Effector CD4-positive, alpha-beta T cell (primary cell): ENCODE data around the gene GPR55.

Source experiments
- DNase-seq: peaks from one replicate; pipeline ENCODE4 v3.0.0-alpha.2; 2020

The GPR55 gene

DNA sequence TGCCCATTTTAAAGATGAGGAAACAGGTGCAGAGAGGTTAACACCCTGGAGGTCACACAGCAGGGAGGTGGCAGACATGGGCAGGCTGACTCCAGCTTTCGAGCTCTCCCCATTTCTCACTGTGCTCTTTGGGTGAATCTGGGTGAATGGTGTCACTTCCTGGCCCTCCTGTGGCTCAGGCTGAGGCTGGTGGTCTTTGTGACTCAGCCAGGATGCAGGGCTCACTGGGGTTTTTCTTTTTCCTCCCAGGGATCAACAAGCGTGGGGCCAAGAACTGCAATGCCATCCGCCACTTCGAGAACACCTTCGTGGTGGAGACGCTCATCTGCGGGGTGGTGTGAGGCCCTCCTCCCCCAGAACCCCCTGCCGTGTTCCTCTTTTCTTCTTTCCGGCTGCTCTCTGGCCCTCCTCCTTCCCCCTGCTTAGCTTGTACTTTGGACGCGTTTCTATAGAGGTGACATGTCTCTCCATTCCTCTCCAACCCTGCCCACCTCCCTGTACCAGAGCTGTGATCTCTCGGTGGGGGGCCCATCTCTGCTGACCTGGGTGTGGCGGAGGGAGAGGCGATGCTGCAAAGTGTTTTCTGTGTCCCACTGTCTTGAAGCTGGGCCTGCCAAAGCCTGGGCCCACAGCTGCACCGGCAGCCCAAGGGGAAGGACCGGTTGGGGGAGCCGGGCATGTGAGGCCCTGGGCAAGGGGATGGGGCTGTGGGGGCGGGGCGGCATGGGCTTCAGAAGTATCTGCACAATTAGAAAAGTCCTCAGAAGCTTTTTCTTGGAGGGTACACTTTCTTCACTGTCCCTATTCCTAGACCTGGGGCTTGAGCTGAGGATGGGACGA is 47.1 kb downstream of the GPR55 start:
- DNase-seq, result no peak

DNA sequence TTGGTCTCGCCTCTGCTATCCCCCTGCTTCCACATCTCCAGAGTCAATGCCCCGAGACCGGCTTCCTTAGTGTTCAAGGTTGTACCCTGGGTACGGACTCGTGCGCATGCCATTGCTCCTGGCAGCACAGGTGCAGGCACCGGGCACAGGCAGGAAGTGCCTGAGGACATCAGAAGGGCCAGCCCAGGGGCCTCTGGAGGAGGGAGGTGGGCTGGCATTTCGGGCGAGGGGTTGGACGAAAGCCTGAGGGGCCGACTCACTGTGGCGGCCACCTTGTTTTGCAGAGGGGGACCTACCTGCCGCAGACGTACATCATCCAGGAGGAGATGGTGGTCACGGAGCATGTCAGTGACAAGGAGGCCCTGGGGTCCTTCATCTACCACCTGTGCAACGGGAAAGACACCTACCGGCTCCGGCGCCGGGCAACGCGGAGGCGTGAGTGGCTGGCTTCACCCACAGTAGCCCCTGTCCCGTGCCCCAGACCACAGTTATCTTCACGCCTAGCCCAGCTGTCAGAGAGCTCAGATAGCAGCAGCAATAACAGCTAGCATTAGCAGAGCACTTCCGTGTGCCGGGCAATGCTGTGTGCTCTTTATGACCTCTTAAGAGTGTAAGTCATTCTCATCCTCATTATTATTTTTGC is 47.8 kb downstream of the GPR55 start:
- no peak for DNase-seq

DNA sequence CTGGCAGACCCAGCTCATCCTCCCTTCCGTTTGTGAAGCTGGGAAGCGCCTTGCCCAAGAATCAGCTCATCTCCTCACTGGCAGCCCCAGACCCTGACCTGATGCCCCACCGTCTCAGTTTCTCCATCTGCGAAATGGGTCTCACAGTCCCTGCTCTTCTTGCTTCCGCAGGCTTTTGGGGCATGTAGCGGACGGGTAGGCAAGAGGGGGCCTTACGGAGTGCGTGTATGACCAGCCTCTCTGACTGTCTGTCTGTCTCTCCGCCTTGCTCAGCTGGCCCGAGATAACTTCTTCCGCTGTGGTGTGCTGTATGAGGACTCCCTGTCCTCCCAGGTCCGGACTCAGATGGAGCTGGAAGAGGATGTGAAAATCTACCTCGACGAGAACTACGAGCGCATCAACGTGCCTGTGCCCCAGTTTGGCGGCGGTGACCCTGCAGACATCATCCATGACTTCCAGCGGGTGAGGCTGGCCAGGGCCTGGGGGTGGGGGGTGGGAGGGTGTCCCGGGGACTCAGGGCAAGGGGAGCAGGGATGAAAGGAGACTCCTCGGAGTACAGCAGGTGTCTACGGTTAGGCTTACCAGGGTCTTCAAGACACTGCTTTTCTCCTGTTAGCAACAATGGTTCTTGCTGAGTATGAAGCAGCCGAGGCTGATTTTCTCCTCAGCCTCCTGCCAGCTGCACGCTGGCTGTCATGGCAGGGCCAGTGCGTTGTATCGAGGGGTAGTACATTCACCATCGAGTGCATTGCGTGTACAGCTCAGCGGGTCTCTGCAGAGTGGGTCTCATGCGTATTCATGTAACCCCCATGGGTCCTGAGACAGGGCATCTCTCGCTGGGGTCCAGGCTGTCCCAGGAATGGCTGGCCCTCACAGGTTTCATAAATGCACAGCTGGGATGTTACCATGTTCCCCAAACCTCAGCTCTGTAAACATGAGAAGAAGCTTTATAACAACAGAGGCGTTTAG is 49.4 kb downstream of the GPR55 start:
- DNase-seq, result no peak

DNA sequence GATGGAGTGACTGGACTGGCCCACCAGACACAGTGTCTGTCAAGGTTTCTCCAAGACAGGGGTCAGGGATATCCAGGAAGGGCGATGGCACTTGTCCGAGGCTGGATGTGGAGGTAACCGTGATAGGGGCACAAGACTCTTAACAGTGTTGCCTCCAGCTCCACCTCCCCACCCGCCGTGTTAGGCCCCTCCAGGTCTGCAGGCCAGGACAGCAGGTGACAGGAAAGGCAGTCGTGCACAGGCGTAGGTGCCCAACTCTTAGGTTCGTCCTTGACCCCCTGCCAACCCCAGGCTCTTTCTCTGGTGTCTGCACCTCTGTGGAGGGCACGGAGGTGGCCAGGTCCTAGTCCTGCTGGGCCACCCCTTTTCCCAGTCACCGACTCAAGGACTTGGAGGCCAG is 50.2 kb downstream of the GPR55 start:
- DNase-seq, result no peak

DNA sequence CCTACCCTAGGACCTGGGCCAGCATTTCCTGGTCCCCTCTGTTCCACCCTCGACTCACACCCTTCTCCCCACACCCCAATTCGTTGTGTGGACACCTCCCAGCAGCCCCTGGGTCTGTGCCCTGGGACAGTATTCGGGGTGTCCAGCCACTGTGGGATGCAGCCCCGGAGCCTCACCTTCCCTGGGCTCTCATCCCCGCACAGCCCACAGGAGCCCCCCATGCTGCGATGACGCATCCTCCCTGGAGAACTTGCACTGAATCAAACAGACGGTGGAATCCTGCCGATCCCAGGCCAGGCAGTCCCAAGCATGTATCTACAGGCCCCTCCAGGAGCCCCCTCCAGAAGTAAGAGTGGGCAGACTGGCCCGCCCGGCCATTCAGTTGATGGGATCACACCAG is 50.6 kb downstream of the GPR55 start:
- no peak for DNase-seq

GRCh38 chr2:230873661-230874401 is 51.2 kb downstream of the GPR55 start:
- DNase-seq, result no peak

DNA sequence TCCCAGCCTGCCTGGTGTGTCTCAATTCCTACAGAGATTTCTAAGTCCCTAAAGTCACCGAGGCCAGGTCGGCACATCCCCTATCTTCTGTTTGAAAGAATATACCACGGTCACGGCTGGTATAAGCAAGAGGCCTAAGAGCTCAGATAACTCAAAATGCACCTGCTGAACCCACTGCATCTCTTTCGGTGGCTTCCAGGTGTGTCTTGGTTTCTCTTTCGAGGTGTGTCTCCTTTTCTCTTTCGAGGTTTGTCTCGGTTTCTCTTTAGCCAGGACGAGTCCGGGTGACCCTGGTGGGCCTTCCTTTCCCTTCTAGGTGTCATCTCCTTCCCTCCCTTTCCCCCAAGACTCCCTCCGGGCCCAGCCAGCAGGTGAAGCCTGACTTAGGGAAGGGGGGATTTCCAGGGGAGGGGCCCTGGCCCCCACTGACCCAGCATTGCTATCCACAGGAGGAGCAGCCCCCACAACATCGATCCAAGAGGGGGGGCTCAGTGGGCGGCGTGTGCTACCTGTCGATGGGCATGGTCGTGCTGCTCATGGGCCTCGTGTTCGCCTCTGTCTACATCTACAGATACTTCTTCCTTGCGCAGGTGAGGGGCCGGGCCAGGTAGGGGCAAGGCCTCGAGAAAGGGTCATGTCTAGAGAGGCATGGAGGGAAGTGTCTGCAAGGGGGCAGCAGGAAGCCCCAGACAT is 51.9 kb downstream of the GPR55 start:
- no peak for DNase-seq

GRCh38 chr2:230872151-230872967 is 52.7 kb downstream of the GPR55 start:
- no peak for DNase-seq

- DNase-seq, result no peak
These were observed 53.5 kb downstream of the GPR55 start for GRCh38 chr2:230871361-230872150.

GRCh38 chr2:230870544-230871360 is 54.3 kb downstream of the GPR55 start:
- no peak for DNase-seq

DNA sequence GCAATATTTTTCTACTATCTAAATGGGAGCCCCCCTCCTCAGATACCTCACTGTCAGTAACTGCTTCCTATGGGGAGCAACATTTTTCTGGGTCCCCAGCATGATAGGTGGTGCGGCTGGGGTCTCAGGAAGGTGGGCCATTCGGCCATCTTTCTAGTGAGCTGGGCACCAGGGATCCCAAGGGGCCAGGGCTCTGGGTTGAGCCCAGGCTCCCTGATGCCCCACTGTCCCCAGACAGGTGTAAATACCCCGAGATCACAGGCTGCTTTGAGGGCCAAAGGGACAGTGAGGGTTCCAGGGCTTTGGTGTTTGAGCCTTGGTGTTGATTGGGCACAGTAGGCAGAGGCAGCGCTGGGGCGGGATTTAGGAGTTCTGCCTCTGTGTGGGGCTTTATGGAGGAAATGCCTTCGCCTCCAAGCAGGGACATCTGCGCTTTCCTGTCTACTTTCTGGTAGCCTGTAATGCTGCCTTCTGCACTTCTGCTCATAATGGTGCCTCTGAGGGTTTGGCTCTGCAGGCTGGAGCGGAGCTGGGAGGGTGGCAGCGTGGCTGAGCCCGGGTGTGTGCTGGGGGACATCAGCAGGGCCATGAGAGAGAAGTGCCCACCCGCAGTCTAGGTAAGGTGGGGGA is 55.0 kb downstream of the GPR55 start:
- no peak for DNase-seq

DNA sequence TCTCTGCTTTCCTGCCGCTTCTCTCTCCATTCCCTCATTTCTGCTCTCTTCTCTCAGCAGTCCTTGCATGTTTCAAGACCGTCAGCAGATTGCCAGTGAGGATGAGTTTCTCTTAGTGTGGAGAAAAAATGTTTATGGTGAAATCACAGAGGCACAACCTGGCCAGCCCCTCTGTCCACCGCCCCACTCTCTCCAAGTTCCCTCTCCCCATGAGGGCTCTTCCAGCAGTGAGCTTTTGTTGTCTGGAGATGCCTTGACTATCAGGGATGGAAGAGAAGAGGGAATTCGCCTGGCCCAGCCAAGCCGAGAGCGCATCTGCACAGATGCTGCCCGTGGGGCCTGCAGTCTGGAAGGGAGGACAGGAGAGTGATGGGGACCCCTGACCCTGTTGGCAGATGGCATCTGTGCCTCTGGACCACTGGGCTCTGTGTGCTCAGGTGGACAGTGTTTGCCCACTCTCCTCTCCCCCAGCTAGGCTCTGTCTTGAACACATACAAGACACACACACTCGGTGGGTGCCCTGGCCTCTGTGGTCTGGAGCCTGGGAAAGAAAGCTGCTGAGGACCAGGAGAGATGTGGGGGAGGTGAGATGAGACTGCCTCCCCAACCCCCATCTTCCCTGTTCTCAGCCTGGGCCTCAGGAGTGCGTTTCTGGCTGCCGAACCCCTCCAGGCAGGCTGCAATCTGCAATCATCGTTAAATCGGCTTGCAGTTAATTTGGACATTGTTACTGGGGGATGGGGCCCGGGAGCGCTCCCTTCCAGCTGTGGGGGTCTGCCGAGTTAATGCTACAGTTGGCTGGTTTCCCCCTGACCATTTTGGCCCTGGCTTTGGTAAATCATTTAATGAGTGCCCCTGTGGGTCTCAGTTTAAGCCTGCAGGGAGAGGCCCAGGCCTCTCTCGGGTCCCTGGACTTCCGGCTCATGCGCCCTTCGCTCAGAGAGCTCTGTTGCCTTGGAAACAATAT is 55.8 kb downstream of the GPR55 start:
- no peak for DNase-seq

DNA sequence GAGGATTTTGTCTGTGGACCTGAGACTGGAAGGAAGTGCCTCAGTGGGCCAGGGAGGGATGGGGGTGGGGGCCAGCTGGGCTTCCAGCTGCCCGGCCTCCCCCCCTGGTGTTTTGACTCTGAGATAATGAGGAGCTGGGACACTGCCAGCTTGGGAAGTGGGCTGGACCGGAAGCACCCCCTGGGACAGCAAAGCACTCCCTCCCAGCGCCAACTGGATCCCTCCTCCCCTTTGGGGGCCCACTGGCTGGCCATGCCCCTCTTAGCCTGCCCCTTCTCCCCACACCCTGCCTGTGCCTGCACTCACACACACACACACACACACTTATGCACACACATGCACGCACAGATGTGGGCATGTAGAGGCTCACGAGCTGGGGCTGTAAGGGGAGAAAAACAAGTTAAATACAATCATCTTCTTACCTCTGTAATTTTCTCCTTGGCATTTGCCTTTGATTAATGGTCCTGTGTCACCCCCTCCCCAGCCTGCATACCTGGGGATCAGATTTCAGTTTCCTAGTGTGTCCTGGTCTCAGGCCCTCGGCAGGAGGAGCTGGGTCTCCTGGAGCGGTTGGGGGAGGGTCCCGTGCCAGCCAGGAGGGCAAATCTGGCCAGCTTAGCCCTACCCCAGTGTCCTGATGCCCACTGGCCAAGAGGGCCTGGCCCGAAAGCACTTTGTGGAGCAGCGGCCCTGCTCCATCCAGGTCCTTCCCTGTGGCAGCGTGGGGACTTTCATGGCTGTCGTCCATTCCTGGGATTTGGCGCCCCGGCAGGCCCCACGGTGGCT is 56.7 kb downstream of the GPR55 start:
- no peak for DNase-seq

DNA sequence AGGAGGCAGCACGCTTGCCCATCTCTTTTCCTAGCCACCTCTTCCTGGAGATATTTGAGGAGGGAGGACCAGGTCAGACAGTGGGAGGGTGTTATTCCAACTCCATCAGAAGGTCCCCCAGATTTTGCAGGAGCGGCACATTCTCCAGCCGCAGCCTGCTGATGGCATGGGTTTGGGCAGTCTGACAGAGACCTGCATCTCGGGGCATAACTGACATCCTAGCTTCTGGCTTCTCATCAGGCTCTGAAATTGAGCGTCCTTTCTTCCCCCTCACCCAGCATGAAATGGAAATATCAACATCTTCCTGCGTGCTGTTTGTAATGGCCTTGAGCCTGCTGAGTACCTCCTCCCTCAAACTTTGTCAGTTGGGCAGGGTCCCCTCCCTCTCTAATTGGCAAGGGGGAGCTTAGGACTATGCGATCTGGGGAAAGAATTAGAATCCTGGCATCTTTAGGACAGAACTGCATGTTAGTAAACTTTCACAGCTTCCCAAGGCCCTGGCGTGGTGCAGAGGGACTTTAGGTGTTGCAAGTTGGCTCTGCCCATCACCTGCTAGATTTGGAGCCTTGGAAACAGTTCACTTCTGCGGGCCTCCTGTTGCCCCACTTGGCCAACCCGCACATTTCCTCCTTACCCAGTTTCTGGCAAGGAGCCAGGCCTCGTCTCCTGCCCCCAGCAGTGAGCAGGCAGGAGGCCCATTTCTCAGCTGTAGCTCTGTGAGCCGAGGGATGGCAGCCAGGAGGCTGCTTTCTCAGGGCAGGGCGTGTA is 58.1 kb downstream of the GPR55 start:
- peak; percentile 58 for DNase-seq
